ENCODE data around the gene TPRG1. TPM values are rescaled to one million over a fixed set of nuclear protein-coding genes. Genes with fewer than 3 reads are reported as not detected.

Gene TPRG1
- total RNA-seq, 1 experiment from 2014 or later: not detected

DNA sequence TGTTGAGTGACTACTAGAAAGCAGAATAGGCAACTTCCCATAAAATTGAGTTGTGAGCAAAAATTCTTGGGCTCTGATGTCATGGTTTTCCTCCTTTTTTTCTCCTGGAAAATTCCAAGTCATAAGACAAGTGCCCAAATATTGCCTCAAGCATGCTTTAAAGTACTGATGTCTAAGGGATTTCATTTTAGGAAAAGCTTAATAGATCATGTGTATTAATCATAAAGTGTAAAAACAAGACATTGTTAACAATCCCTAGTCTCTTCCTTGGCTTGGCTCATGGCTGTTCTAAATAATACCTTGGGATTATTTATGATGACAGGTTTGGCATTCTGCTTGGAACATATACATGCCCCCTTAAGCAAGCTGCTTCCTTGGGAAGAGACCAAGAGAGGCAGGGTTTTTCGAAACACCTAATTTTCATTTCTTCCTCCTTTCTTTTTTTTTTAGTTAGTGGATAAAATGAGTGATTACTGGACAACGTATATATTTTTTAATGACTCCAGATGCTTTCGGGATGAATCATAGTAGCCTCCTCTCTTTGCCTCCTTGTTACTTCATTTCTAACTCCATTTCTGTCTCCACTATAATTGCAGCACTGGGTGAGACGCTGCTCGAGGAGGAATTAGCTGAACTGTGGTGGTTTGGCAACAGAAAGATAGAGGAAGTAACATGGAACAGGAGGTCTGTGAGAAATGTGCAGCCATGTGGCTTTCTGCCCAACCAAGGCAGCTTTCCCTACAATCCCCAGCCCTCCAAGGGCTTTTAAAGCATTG lies 104.9 kb downstream of the TPRG1 start:
- no peak for DNase-seq (ENCODE audit: low spot score)

DNA sequence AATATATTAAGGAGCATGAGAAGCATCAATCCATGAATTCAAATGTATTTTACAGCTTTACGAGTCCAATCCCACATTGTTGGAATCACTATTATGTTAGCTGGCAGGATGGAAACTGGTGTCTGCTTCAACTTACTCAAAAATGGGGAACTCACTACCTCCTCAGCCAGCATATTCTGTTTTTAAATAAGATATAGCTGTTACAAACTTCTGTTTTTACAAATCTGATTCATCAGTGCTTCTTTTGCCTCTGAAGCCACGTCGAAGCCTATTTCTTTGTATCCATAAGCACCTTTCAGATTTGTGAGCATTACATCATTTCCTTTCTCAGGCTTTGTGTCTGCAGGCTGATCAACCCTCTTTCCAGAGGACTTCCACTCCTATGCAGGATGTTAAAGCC lies 105.9 kb downstream of the TPRG1 start:
- DNase-seq (ENCODE audit: low spot score): no peak

DNA sequence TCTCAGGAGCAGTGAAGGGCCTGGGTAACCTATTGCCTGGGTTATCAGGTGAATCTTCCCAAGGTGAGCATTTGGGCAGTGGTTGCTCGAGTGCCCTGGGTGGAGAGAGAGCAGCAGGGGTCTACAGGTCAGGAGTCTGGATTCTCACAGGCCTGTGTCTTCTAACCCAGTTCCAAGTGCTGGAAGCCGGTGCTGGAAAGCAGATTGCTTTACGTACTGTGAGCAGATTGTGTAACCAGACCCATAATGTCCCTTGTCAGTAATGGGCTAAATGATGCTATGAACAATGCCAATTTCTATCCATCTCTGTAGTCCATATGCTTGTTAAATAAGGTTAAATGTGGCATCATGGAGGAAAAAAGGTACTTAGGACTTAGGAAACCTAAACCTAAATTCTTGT lies 106.5 kb downstream of the TPRG1 start:
- DNase-seq (ENCODE audit: low spot score): no peak

GRCh38 chr3:189282189-189282588 lies 110.4 kb downstream of the TPRG1 start:
- DNase-seq (ENCODE audit: low spot score): no peak

DNA sequence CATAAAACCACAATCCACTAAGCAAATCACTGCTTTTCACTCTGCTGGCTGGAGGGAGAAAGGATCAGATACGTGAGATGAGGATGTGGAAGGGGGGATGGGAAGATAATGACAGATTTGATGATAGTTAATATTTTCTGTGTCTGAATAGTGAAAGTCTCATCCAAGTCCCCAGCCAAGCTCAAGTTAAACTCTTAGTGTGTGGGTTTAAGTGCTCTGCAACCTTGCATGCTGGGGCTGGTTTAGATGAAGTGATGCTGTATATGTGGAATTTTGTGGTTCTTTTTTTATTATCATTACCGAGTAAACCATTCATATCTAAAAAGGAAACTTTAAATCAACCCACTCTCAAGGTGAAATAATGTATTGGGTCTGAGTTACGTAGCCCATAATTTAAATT lies 111.0 kb downstream of the TPRG1 start:
- DNase-seq (ENCODE audit: low spot score): no peak

DNA sequence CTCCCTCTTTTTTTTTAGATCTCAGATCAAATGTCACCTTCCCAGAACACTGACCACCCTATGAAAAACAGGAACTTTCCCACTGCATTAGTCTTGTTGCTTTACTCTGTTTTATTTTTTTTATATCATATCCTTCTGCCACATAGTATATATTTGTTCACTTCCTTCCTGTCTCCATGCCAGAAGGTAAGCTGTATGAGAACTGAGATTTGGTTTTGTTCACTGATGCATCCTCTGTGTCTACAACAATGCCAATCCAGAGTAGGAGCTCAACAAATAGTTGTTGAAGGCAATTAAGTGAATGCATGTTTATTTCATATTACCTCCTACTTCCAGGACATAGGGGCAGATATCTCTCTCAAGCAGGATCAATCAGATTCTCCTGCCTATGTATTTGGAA lies 114.4 kb downstream of the TPRG1 start:
- no peak for DNase-seq (ENCODE audit: low spot score)

DNA sequence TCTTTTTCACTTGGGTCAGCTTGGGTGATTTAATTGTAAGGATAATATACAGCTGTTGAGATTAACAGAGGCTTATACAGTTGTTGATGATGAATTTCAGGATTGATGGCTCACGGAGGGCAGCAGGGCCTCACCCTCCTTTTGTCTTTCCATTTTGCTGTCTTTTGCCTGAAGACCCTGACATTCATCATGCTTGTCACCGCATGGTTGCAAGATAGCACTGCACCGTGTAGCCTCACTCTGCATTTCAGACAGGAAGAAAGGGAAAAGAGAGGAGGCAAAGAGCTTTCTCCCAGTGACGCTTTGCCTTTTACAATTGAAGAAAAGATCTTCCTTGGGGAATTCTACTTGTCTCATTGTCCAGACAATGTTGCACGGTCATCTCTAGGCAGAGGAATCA lies 115.1 kb downstream of the TPRG1 start:
- no peak for DNase-seq (ENCODE audit: low spot score)

DNA sequence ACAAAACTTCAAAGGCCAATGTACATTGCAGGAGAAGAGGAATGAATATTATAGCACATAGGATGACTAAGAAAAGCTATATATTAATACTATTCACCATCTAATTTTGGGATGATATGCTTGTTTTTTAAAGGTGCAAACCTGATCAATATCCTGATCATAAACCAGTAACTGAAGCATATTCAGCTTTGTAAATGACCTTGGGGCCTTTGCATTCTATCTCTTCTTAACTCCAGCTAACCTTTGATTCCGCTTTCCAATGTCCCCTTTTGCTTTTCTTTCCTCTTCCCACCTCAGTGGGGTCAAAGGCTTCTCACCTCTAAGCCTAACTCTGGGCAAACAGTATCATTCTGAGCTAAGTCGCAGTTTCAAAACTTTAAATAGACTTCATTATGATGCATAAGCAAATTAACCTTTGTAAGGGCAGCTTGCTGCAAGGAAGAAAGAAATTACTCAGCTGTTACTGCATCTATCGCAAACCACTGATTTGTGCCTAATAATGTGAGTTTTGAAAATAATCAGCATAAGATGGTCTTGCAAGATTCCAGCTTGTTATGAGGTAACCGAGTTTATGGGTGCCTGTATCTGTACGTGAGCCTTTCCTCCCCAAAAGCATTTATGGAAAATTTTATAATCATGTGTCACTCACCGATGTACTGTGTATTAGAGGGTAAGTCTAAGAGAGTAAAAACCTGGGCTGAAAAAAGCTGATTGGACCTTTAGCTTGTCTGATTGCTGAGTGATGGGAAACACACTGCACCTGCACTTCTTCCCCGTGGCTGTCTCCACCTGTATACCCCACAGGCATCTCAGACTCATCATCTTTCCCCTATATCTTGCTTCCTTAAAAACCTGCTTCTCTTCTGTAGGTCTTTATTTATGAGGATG lies 116.8 kb downstream of the TPRG1 start:
- no peak for DNase-seq (ENCODE audit: low spot score)

- no peak for DNase-seq (ENCODE audit: low spot score)
These were observed 117.5 kb downstream of the TPRG1 start for GRCh38 chr3:189289251-189289650.

GRCh38 chr3:189292667-189293484 lies 121.1 kb downstream of the TPRG1 start:
- DNase-seq (ENCODE audit: low spot score): peak; percentile 16

DNA sequence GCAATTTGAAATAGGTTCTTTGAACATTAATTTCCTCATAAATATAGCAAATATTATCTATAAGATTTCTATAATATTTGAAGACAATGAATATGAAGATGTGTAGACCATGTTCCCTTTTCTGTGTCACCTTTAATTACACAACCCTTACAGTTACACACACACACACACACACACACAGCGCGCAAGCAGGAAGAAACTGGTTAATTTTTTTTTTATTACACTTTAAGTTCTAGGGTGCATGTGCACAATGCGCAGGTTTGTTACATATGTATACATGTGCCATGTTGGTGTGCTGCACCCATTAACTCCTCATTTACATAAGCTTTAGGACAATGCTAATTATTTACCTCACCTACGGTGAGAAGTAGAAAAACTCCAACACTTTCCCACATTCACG lies 122.9 kb downstream of the TPRG1 start:
- DNase-seq (ENCODE audit: low spot score): no peak

DNA sequence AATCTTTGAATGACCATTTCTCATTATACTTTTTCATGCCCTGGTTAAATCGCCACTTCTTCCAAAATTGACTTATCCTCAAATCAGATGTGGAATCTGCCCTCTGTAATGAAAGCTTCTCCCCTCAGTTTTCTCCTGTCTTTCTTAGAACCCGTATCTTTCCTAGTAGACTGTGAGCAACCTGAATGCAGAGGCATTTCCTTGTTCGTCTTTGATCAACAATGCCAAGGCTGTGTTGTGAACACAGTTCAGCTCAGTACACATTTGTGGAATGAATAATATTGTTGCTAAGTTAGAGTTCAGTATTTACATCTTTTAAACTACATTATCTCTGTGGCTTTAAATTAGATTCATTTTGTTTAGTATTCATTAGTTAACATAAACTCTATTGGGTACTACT lies 123.3 kb downstream of the TPRG1 start:
- no peak for DNase-seq (ENCODE audit: low spot score)

DNA sequence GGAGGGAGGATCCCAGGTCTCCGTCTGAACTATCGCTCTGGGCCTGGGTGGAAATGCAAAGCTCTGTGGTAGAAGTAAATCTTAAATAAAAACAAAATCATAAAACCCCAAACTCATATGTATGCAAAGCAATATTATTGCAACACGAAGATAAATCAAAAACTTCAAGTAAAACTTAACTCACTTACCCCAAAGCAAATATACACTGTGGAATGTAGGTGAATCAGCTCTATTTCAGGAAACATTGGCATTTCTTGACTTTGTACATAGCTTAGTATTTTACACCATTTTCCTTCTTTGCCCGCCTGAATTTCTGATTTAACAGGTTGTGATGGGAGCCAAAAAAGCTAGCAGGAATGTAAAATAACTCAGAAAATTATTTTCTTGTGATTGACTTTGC lies 126.2 kb downstream of the TPRG1 start:
- DNase-seq (ENCODE audit: low spot score): no peak

- no peak for DNase-seq (ENCODE audit: low spot score)
These were observed 127.0 kb downstream of the TPRG1 start for GRCh38 chr3:189298469-189299375.

GRCh38 chr3:189300345-189300744 lies 128.6 kb downstream of the TPRG1 start:
- no peak for DNase-seq (ENCODE audit: low spot score)

DNA sequence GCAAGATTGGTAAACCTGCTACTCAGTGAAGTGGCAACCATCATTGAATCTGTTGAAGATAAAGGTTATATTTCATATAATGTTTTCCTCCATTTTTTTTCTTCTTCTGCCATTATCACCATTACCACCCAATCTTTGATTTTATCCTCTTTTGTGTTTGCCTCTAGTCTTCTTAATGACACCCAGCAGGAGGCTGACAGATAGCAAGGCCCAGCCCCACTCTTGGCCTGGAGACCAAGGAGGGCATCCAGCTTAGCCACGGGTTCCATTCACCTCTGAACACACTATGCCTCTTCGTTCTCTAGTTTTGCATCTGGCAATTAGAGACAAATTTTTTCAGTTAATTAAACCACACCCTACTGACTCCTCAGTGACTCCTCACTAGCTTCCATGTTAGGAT lies 129.7 kb downstream of the TPRG1 start:
- DNase-seq (ENCODE audit: low spot score): no peak

- DNase-seq (ENCODE audit: low spot score): peak; percentile 9
These were observed 131.8 kb downstream of the TPRG1 start for GRCh38 chr3:189303584-189303983.

- peak; percentile 79 for DNase-seq (ENCODE audit: low spot score)
These were observed 132.9 kb downstream of the TPRG1 start for GRCh38 chr3:189304465-189305351.

- DNase-seq (ENCODE audit: low spot score): no peak
These were observed 133.6 kb downstream of the TPRG1 start for GRCh38 chr3:189305412-189305811.

DNA sequence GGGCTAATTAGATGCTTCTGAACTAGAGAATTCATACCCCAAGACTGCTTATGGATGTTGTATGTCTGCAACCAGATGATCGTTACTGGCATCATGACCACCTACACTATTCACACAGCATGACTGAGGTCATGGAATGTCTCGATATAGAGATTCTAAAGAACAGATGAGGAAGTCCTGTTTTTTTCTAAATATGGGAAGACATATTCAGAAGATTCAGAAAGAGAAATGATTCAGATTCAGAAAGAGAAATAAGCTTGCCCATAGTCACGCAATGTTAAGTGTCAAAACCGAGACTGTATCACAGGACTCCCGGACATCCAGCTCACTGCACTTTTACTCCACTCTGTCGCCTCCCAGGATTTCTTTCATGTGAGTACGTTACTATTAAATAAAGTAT lies 136.2 kb downstream of the TPRG1 start:
- DNase-seq (ENCODE audit: low spot score): no peak
